Measurements from ENCODE around the gene RPS6KA2.
"Not testable (repeated sequence)": the region's sequence is repeated elsewhere in the genome, so short reads cannot be mapped to it uniquely, and the experiment has no call there.

RPS6KA2 gene

GRCh38 chr6:166558156-166559005, 68.7 kb downstream of the RPS6KA2 start:
- DNase-seq (ENCODE audit: low read depth in 1 of 2, low spot score in 1 of 2) = no peak

GRCh38 chr6:166556863-166557322, 70.2 kb downstream of the RPS6KA2 start:
- no peak for DNase-seq (ENCODE audit: low read depth in 1 of 2, low spot score in 1 of 2)

DNA sequence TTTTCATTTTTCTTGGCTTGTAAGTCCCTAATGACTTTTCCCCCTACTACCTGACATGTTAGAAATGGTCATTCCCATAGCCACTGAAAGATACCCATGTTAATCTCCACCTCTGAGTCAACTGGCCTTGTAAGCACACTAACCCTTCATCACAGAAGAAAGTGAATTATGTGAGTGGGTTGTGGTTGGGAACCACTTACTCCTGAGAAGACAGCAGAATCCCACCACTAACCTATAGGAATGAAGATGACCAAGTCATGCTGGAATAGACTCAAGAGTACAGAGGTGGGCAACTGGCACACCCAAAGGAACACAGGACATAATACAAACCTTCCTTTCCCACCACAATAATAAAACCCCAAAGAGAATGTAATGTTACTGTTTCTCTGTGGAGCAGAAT, 70.7 kb downstream of the RPS6KA2 start:
- DNase-seq (ENCODE audit: low read depth in 1 of 2, low spot score in 1 of 2) = no peak

- DNase-seq (ENCODE audit: low read depth in 1 of 2, low spot score in 1 of 2) = no peak
Measured at GRCh38 chr6:166555086-166555485, 72.0 kb downstream of the RPS6KA2 start.

GRCh38 chr6:166554316-166554715, 72.7 kb downstream of the RPS6KA2 start:
- DNase-seq (ENCODE audit: low read depth in 1 of 2, low spot score in 1 of 2) = no peak

DNA sequence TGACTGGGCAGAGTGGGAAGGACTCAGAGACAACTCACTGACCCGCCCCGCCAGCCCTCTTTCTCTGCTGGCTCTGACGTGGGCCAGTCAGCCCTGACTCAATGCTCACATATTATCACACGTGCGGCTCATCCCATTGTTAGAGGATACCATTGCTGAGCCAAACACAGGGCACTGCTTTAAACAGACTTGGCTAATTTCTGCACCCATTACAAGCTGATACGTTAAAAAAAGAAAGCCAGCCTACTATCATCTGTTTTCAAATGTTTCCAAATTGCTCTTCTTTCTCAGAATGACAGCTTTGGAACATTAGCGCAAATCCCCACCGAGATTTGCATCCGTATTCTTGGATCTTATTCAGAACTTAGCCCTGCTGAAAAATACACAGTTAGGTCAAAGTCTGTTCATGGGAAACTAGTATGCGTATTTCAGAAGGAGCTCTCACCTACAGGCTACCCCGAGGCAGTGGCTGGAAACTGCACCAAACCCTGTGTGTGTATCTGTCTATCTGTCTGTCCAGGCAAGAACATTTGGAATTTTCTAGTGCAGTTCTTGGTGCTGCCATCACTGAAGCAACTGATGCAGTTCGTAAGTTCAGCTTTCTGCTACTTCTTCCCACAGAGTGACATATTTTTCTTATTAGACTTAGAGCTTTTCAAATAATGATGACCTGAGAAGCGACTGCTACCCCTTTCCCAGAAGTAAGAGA, 73.3 kb downstream of the RPS6KA2 start:
- no peak for DNase-seq (ENCODE audit: low read depth in 1 of 2, low spot score in 1 of 2)

- DNase-seq (ENCODE audit: low read depth in 1 of 2, low spot score in 1 of 2) = no peak
Measured at GRCh38 chr6:166552600-166552999, 74.5 kb downstream of the RPS6KA2 start.

DNA sequence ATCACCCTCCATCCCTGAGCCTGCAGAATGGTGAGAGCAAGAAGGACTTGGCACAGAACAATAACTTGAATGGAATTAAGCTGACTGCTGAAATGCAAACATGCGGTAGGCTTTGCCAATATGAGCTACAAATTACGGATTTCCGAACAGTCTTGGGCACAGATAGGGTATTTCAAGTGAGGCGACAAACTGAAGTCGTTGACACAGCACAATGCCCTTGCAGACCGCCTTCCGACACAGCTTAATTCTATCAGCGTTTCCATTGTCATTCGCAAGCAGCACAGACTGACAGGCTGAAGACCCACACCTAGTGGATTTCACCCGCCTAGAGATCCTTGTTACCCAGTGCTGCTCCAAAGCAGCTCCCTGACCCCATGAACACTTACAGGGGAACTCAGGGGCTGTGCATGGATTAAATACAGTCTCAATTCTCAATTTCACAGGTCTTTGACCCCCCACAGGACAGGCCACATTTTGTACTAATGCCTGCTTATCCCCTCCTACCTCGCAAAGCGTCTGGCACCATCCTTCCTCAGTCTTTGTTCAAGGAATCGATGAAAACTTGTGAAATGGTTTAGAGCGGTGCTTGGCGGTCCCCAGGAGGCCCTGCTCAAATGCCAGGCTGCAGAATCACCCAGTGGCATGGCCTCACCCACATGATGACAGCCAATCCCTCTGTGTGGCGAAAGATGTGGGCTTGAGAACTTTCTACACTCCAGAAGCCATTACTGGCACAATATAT, 75.1 kb downstream of the RPS6KA2 start:
- no peak for DNase-seq (ENCODE audit: low read depth in 1 of 2, low spot score in 1 of 2)

DNA sequence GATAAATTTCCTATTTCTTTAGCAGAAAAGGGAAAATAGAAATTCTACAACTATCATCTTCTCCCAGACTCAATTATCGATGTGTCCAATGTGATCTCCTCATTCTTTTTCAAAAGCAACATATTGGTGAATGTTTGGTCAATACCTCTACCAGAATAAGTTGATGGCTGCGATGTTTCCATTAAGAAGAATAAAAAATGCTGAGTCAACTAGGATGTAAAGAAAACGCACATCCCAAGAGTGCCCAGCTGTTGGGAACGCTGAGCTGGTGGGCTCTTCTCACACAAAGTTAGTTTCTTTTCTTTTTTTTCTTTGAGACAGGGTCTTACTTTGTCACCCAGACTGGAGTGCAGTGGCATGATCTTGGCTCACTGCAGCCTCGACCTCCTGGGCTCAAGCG, 80.4 kb downstream of the RPS6KA2 start:
- DNase-seq (ENCODE audit: low read depth in 1 of 2, low spot score in 1 of 2) = no peak

GRCh38 chr6:166545156-166546034, 81.7 kb downstream of the RPS6KA2 start:
- DNase-seq (ENCODE audit: low read depth in 1 of 2, low spot score in 1 of 2) = no peak

GRCh38 chr6:166544296-166544605, 82.8 kb downstream of the RPS6KA2 start:
- no peak for DNase-seq (ENCODE audit: low read depth in 1 of 2, low spot score in 1 of 2)

DNA sequence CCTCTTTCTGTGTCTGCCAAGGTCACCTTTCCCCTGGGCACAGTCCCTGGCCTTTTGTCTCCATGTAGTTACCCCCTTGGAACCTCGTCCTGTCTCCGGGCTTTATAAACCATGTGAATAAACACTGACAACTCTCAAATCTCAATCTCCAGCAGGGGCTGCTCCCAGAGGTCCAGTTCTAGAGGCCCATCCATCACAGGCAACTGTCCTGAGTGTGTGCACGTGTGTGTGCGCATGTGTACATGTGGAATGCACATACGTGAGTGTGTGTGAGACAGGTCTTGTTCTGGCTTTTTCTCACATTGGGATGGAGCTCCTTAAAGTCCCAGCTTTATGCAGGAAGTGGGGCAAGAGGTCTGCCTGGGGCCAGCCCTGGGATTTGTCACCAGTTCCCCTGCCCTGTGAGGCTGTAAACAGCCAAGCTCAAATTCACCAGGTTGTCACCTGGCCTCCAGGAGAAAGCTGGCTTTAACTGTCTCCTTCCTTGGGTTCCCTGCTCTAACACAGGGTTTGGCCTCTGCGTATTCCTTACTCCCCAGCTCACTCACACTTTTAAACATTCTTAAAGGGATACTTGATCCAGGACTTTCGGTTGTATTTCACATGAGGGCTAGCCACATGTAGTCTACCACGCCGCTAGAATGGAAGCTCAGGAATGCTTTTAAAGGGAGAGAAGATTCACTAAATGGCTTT, 83.3 kb downstream of the RPS6KA2 start:
- no peak for DNase-seq (ENCODE audit: low read depth in 1 of 2, low spot score in 1 of 2)

DNA sequence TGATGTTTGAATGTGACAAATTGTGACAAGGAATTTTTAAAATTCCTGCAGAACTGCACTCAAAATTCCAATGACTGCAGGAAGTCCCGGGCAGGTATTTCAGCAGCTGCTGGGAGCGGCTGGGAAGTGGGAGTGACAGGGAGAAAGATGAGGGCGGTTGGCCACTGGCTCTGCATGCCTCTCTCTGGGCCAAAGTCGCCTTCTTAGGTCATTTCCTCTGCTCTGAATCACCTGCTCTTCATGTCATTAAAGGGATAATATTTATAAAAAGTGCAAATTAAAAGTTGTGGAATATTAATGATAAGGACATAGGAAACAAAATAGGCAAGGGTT, 84.5 kb downstream of the RPS6KA2 start:
- no peak for DNase-seq (ENCODE audit: low read depth in 1 of 2, low spot score in 1 of 2)

DNA sequence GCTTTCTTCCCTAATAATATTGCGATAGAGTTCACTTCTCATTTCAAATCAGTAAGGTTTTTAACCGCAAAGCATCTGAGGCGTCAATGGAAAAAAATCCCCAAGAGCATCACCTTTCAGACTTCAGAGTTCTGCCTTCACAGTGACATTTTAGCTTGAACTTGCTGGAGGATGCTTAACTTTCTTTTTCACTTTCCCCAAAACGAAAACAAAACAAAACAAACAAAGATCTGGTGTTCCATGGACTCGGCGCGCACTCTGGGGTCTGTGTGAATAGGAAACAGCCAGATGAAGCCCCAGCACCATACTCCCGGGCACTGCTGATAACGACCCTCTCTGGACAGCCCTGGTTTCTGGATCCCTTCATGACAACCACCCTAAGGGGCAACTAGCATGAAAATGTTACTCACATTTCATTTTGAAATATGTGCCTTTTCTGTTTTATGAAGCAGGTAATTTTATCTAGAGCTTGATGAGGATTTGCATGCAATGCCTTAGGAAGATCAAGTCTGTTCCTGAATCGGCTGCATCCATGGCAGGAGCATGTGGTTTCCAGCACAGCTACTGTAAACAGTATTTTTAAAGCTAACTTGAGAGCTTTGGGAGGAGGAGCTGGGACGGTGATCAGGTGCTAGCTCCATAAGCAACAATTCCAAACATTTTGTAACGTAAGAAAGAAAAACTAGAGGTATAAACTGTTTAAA, 85.0 kb downstream of the RPS6KA2 start:
- DNase-seq (ENCODE audit: low read depth in 1 of 2, low spot score in 1 of 2) = no peak

- DNase-seq (ENCODE audit: low read depth in 1 of 2, low spot score in 1 of 2) = no peak
Measured at GRCh38 chr6:166541366-166541765, 85.7 kb downstream of the RPS6KA2 start.

- DNase-seq (ENCODE audit: low read depth in 1 of 2, low spot score in 1 of 2) = peak; percentile 5 to 67
Measured at GRCh38 chr6:166540631-166541331, 86.3 kb downstream of the RPS6KA2 start.

- no peak for DNase-seq (ENCODE audit: low read depth in 1 of 2, low spot score in 1 of 2)
Measured at GRCh38 chr6:166539543-166539942, 87.5 kb downstream of the RPS6KA2 start.

- DNase-seq (ENCODE audit: low read depth in 1 of 2, low spot score in 1 of 2) = not testable (repeated sequence)
Measured at GRCh38 chr6:166539011-166539385, 88.1 kb downstream of the RPS6KA2 start.

DNA sequence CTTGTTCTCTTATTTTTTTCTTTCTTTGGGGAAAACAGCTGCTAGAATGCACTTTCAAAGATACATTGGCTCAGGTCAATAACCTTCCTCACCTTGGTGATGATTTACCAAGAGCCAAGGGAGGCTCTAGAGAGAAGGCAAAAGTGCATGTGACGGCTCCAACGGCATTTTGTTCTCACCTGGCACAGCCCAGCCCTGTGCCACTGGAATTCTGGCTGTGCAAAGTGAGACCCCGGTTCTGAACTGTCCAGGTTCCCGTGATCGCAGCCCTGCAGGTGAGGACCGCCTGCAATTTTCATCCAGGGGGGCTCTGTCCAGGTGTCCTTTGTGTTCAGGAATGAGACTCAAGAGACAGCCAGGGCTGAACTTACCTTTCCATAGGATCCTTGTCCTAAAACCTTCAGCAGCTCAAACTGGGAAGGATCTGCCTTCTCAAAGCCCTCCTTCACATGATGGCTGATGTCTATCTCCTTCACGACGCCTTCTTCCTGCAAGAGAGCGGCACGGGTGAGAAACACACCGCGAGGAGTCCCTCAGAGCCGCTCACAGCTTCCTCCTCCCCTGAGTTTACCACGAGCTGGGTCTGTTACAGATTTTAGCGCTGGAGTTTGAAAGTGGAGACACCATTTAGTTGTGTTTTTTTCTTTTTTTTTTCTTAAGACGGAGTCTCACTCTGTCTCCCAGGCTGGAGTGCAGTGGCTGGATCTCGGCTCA, 88.6 kb downstream of the RPS6KA2 start:
- DNase-seq (ENCODE audit: low read depth in 1 of 2, low spot score in 1 of 2) = no peak

Data from activated CD4-positive, alpha-beta T cell treated with anti-CD3 and anti-CD28 coated beads, Interleukin-2, amount 50 U/mL, for 24 hours (primary cell).